Endothelial cell of umbilical vein (primary cell): Measurements from ENCODE around the gene ZSWIM4. TPM values are rescaled to one million over a fixed set of nuclear protein-coding genes. Genes with fewer than 3 reads are reported as not detected.

Experiments
- BruUV-seq: library from RNA; stranded (reverse); fragments of 400-500 nt; replicated peaks from 2 replicates; lab custom pipeline; 2021; lab: Mats Ljungman, UMichigan
- CTCF ChIA-PET: fragments of 300-600, 350-600 bp; sonication (Branson Sonifier 250); formaldehyde crosslinking; loops from one replicate; lab custom pipeline; 2021; ENCODE audit warnings: antibody characterized with exemption, inconsistent platforms; lab: Charles Lee
- POLR2A ChIA-PET: fragments of 300-600, 350-600 bp; sonication (Branson Sonifier 250); formaldehyde crosslinking; loops from one replicate; lab custom pipeline; 2021; ENCODE audit warnings: antibody characterized with exemption, inconsistent platforms; lab: Charles Lee
- DNase-seq: peaks from one replicate; pipeline ENCODE4 v3.0.0-alpha.2; 2011; ENCODE audit warnings: low read depth, low spot score
- FAIRE-seq: peaks from 2 replicates; lab custom pipeline; 2011; peaks lifted over from hg19 to GRCh38; lab: Jason Lieb, UNC
- H2AFZ ChIP-seq: 2 replicates; pipeline ENCODE4 v1.6.0; 2012; ENCODE audit warnings: low read depth, low read length, control low read depth, inconsistent platforms
- H3K27ac ChIP-seq: 2 replicates; pipeline ENCODE4 v1.5.1; 2011; ENCODE audit warnings: low read depth, mild to moderate bottlenecking, control low read depth, low read length, moderate library complexity; ENCODE audit not compliant: insufficient read depth
- H3K27me3 ChIP-seq, 2 experiments: 2 replicates each; pipeline versions ENCODE4 v1.6.0 to v1.6.1; 2011; ENCODE audit warnings: low read length in 2 of 2, mixed read lengths in 1 of 2; ENCODE audit not compliant: control insufficient read depth in 2 of 2, insufficient read depth in 2 of 2
- H3K36me3 ChIP-seq, 2 experiments: 2 replicates in 1 of 2; 3 replicates in 1 of 2; pipeline ENCODE4 v1.5.1; 2011; ENCODE audit warnings: low read length in 2 of 2, mild to moderate bottlenecking in 1 of 2, moderate library complexity in 1 of 2; ENCODE audit not compliant: control insufficient read depth in 2 of 2, insufficient read depth in 2 of 2; ENCODE audit errors: extremely low read depth in 1 of 2
- H3K4me1 ChIP-seq: 3 replicates; pipeline ENCODE4 v1.5.1; 2011; ENCODE audit warnings: mild to moderate bottlenecking, low read length; ENCODE audit not compliant: control insufficient read depth, insufficient read depth; ENCODE audit errors: extremely low read depth
- H3K4me2 ChIP-seq: 2 replicates; pipeline ENCODE4 v1.6.1; 2011; ENCODE audit warnings: low read length, control low read depth, mixed read lengths; ENCODE audit not compliant: insufficient read depth
- H3K4me3 ChIP-seq, 3 experiments: fragments of 200-600 bp in 1 of 3; sonication (generic), shearing (Covaris generic) in 1 of 3; replicated peaks in 1 of 3; 2 replicates each; pipeline ENCODE4 v1.5.1; 2011 to 2016; ENCODE audit warnings: control low read depth in 3 of 3, low read length in 3 of 3, mild to moderate bottlenecking in 2 of 3, inconsistent platforms in 1 of 3, low read depth in 1 of 3, moderate library complexity in 1 of 3; ENCODE audit not compliant: insufficient read depth in 1 of 3
- H3K79me2 ChIP-seq: 2 replicates; pipeline ENCODE4 v1.6.0; 2012; ENCODE audit warnings: low read length, inconsistent platforms; ENCODE audit not compliant: control insufficient read depth, insufficient read depth
- H3K9ac ChIP-seq: replicated peaks from 2 replicates; pipeline ENCODE3; 2011; ENCODE audit warnings: low read length, control low read depth; ENCODE audit not compliant: insufficient read depth; ENCODE audit errors: extremely low read depth
- H3K9me1 ChIP-seq: replicated peaks from 3 replicates; pipeline ENCODE4 v1.6.0; 2011; ENCODE audit warnings: mild to moderate bottlenecking, low read length; ENCODE audit not compliant: control insufficient read depth, insufficient read depth; ENCODE audit errors: extremely low read depth
- H3K9me3 ChIP-seq: replicated peaks from 2 replicates; pipeline ENCODE4 v1.5.1; 2012; ENCODE audit warnings: low read length, inconsistent platforms; ENCODE audit not compliant: control insufficient read depth, insufficient read depth
- H4K20me1 ChIP-seq: replicated peaks from 2 replicates; pipeline ENCODE3; 2011; ENCODE audit warnings: mild to moderate bottlenecking, low read length; ENCODE audit not compliant: control insufficient read depth, insufficient read depth; ENCODE audit errors: extremely low read depth
- FOS ChIP-seq: IDR thresholded peaks from 2 replicates; pipeline ENCODE4 v1.6.1; 2011; ENCODE audit warnings: mild to moderate bottlenecking, low read length, moderate library complexity, borderline replicate concordance; ENCODE audit not compliant: insufficient read depth
- MAX ChIP-seq: IDR thresholded peaks from 2 replicates; pipeline ENCODE4 v1.6.1; 2011; ENCODE audit not compliant: insufficient read depth, insufficient read length
- POLR2AphosphoS5 ChIP-seq: IDR thresholded peaks from 2 replicates; pipeline ENCODE4 v1.6.1; 2012; ENCODE audit warnings: low read depth, mild to moderate bottlenecking, control low read depth, low read length, moderate library complexity; ENCODE audit not compliant: insufficient read depth
- dilution Hi-C: fragments of 300-500 bp; cut with MboI; formaldehyde crosslinking; loops from one replicate; pipeline ENCODE4 v1.15.0; 2019; ENCODE audit warnings: low sequenced_read_pairs; ENCODE audit not compliant: extremely low pct_ligation_motif_present
- intact Hi-C: fragments of 100-400 bp; cut with micrococcal nuclease; formaldehyde crosslinking; loops from one replicate; pipeline ENCODE4 v1.10.0; 2022
- polyA plus RNA-seq, 4 experiments: library from polyadenylated mRNA; depleted of rRNA in 3 of 4; stranded (reverse) in 3 of 4; unstranded in 1 of 4; fragments of >200 nt; gene quantifications; 2 replicates each; pipeline versions ENCODE4 v1.2.1 to v1.2.3, GENCODE V29; 2011 to 2012; ENCODE audit warnings: missing spikeins in 1 of 4
- total RNA-seq: library from RNA; stranded (reverse); gene quantifications from 2 replicates; pipeline ENCODE4 v1.2.3, GENCODE V29; 2021
- TF ChIP-seq, protein P1 (sequence below), 2 donors: IDR thresholded peaks; 1 replicate in 1 of 2; 2 replicates in 1 of 2; pipeline ENCODE4 v1.5.1; 2011; ENCODE audit warnings: low read length in 2 of 2, mild to moderate bottlenecking in 2 of 2, moderate library complexity in 2 of 2, control low read depth in 1 of 2, inconsistent platforms in 1 of 2, low read depth in 1 of 2; ENCODE audit not compliant: insufficient read depth in 1 of 2; ENCODE audit errors: extremely low read depth in 1 of 2

The ZSWIM4 gene
- total and polyA plus RNA-seq, 2 donors (not counting 3 experiments of a cell fraction or from before 2014, with no cell fraction given), result 12.7 to 26.6 TPM

DNA sequence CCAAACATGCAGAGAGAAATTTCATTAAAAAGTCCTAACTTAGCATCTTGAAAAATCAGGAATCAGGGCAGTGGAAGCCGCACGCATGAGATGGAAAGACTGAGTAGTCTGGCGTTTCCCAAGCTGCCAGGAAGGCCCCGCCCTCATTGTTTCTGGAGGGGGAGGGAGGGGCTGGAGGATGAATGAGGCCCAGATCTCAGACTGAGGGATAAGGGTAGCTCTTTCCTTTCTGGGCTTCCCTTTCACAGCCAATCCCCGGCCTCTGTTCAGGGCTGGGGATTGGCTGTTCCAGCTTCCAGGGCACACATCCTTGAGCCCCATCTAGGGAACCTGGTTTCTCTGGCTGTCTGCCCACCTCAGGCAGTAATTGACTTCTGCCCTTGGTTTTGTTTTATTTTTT is 13.7 kb upstream of the ZSWIM4 start:
- peaks cover 2% of the 10 kb centered on the region for H3K79me2 ChIP-seq
- H3K9me3 ChIP-seq, result no peaks in the 10 kb centered on the region
- peaks cover 23% of the 10 kb centered on the region for H3K4me1 ChIP-seq
- no peak overlapping the region for H3K4me3 ChIP-seq
- no peaks in the 10 kb centered on the region for H3K27me3 ChIP-seq
- dilution Hi-C loops, result no loop called here
- DNase-seq (peak; percentile 91), FAIRE-seq (peak; percentile 96)
- intact Hi-C loops, result loop anchor here (5.0 kb wide), 1 partner anchor 49 kb away; no protein-coding TSS in a partner anchor
- no TSS peak for BruUV-seq
- peak overlapping the region; percentile 19 for H3K27ac ChIP-seq
- H4K20me1 ChIP-seq, result no peaks in the 10 kb centered on the region
- H3K4me2 ChIP-seq, result no peak overlapping the region
- ChIA-PET POLR2A (interaction anchor here (1.1 kb wide), 1 partner anchor 13 kb away, joined by 5 read pairs; the partner anchor contains the start of gene ZSWIM4), CTCF (interaction anchor here (0.5 to 1.2 kb wide), 7 partner anchors 15 to 155 kb away, joined by 3 to 6 read pairs (median 3); partner anchors contain the start of gene MRI1)
- peaks cover 10 to 22% of the 10 kb centered on the region in 2 experiments for H3K36me3 ChIP-seq
- H3K9ac ChIP-seq, result no peak overlapping the region
- no peak for TF ChIP-seq FOS
- peak; percentile 33 for TF ChIP-seq POLR2AphosphoS5
- H3K9me1 ChIP-seq, result no peaks in the 10 kb centered on the region
- H2AFZ ChIP-seq, result peak overlapping the region; percentile 20

DNA sequence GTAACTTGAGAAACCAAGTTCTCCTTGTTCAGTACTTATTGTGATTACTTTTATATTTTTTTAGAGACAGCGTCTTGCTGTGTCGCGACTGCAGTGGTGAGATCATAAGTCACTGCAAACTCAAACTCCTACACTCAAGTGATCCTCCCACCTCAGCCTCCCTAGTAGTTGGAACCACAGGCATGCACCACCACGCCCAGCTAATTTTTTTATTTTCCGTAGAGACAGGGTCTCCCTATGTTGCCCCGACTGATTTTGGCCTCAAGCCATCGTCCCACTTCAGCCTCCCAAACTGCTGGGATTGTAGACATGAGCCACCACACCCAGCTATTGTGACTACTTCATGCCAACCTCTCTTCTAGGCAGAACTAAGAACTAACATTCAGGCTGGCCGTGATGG is 12.7 kb upstream of the ZSWIM4 start:
- H3K79me2 ChIP-seq, result no peaks in the 10 kb centered on the region
- peaks cover 7 to 18% of the 10 kb centered on the region in 2 experiments for H3K36me3 ChIP-seq
- H4K20me1 ChIP-seq, result no peaks in the 10 kb centered on the region
- H3K27ac ChIP-seq, result no peak overlapping the region
- no peak overlapping the region for H2AFZ ChIP-seq
- ChIA-PET POLR2A (interaction anchor here (0.5 kb wide), 1 partner anchor 47 kb away, joined by 3 read pairs; no protein-coding TSS in a partner anchor), CTCF (interaction anchor here (2.4 to 4.8 kb wide), 4 partner anchors 9 to 81 kb away, joined by 12 to 62 read pairs (median 34); partner anchors contain the start of genes C19orf53 and ZSWIM4)
- no peaks in the 10 kb centered on the region for H3K9me3 ChIP-seq
- no peak overlapping the region for H3K4me2 ChIP-seq
- dilution Hi-C loops, result no loop called here
- peaks cover 27% of the 10 kb centered on the region for H3K4me1 ChIP-seq
- BruUV-seq, result no TSS peak
- FAIRE-seq (no peak), DNase-seq (no peak)
- H3K4me3 ChIP-seq, result no peak overlapping the region
- no peaks in the 10 kb centered on the region for H3K27me3 ChIP-seq
- TF ChIP-seq, protein P1, sequence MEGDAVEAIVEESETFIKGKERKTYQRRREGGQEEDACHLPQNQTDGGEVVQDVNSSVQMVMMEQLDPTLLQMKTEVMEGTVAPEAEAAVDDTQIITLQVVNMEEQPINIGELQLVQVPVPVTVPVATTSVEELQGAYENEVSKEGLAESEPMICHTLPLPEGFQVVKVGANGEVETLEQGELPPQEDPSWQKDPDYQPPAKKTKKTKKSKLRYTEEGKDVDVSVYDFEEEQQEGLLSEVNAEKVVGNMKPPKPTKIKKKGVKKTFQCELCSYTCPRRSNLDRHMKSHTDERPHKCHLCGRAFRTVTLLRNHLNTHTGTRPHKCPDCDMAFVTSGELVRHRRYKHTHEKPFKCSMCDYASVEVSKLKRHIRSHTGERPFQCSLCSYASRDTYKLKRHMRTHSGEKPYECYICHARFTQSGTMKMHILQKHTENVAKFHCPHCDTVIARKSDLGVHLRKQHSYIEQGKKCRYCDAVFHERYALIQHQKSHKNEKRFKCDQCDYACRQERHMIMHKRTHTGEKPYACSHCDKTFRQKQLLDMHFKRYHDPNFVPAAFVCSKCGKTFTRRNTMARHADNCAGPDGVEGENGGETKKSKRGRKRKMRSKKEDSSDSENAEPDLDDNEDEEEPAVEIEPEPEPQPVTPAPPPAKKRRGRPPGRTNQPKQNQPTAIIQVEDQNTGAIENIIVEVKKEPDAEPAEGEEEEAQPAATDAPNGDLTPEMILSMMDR (IDR thresholded peaks at IDR 0.05; ENCODE audit: extremely low read depth in 1 of 2, insufficient read depth in 1 of 2, low read depth in 1 of 2, low read length in 2 of 2), result no peak
- TF ChIP-seq FOS, result no peak
- no peak for TF ChIP-seq POLR2AphosphoS5
- TF ChIP-seq MAX, result no peak
- H3K9ac ChIP-seq, result no peak overlapping the region
- intact Hi-C loops, result loop anchor here (5.0 kb wide), 1 partner anchor 50 kb away; no protein-coding TSS in a partner anchor
- H3K9me1 ChIP-seq, result no peaks in the 10 kb centered on the region
